GM23248 (cell line): ENCODE data around the gene FBN1. TPM values are rescaled to one million over a fixed set of nuclear protein-coding genes. Genes with fewer than 3 reads are reported as not detected.

Source experiments
- DNase-seq: peaks from one replicate; pipeline ENCODE4 v3.0.0-alpha.2; 2015
- H2AFZ ChIP-seq: fragments of 200-600 bp; sonication (generic); 2 replicates; pipeline ENCODE4 v1.6.1; 2016; ENCODE audit warnings: antibody characterized with exemption
- H3F3A ChIP-seq: fragments of 200-600 bp; sonication (generic); 2 replicates; pipeline ENCODE4 v1.6.1; 2016; ENCODE audit warnings: mild to moderate bottlenecking, antibody characterized with exemption, mixed run types; ENCODE audit not compliant: insufficient read depth
- H3K27ac ChIP-seq: fragments of 200-600 bp; sonication (generic); 2 replicates; pipeline ENCODE4 v1.5.1; 2016; ENCODE audit warnings: mild to moderate bottlenecking
- H3K27me3 ChIP-seq: fragments of 200-600 bp; sonication (generic); replicated peaks from 2 replicates; pipeline ENCODE4 v1.6.1; 2016; ENCODE audit warnings: mild to moderate bottlenecking; ENCODE audit not compliant: insufficient read depth
- H3K36me3 ChIP-seq: fragments of 200-600 bp; sonication (generic); 2 replicates; pipeline ENCODE4 v1.6.1; 2016; ENCODE audit warnings: low read depth, mild to moderate bottlenecking
- H3K4me1 ChIP-seq: fragments of 200-600 bp; sonication (generic); 2 replicates; pipeline ENCODE4 v1.6.1; 2016; ENCODE audit warnings: mild to moderate bottlenecking; ENCODE audit not compliant: insufficient read depth
- H3K4me2 ChIP-seq: fragments of 200-600 bp; sonication (generic); one replicate; pipeline ENCODE4 v1.6.1; 2016; ENCODE audit warnings: mild to moderate bottlenecking; ENCODE audit not compliant: unreplicated experiment
- H3K4me3 ChIP-seq: fragments of 200-600 bp; sonication (generic); 2 replicates; pipeline ENCODE4 v1.5.1; 2016; ENCODE audit warnings: mild to moderate bottlenecking
- H3K79me2 ChIP-seq: fragments of 200-600 bp; sonication (generic); 2 replicates; pipeline ENCODE4 v1.6.1; 2016; ENCODE audit warnings: mild to moderate bottlenecking; ENCODE audit not compliant: insufficient read depth
- H3K9ac ChIP-seq: fragments of 200-600 bp; sonication (generic); 2 replicates; pipeline ENCODE4 v1.6.1; 2016; ENCODE audit warnings: mild to moderate bottlenecking
- H3K9me2 ChIP-seq: fragments of 200-600 bp; sonication (generic); 2 replicates; pipeline ENCODE4 v1.6.1; 2016; ENCODE audit warnings: mixed run types, mild to moderate bottlenecking, moderate library complexity; ENCODE audit not compliant: insufficient read depth
- H3K9me3 ChIP-seq: fragments of 200-600 bp; sonication (generic); one replicate; pipeline ENCODE4 v1.6.1; 2017; ENCODE audit warnings: low read depth
- H4K20me1 ChIP-seq: fragments of 200-600 bp; sonication (generic); 2 replicates; pipeline ENCODE4 v1.6.0; 2016; ENCODE audit not compliant: insufficient read depth
- EZH2 ChIP-seq: fragments of 200-600 bp; sonication (generic); IDR thresholded peaks from 2 replicates; pipeline ENCODE4 v1.6.1; 2018; ENCODE audit warnings: antibody characterized with exemption, mild to moderate bottlenecking; ENCODE audit not compliant: insufficient read depth, poor library complexity, severe bottlenecking
- EZH2phosphoT487 ChIP-seq: fragments of 200-600 bp; sonication (generic); IDR thresholded peaks from 2 replicates; pipeline ENCODE4 v1.6.1; 2018; ENCODE audit warnings: antibody characterized with exemption, moderate library complexity, mild to moderate bottlenecking, low read depth; ENCODE audit not compliant: insufficient read depth
- WGBS, 2 experiments: methylation state at CpG; one replicate each; pipeline ENCODE4 v1.1.6; 2015 to 2017; ENCODE audit warnings: low lambda C conversion rate in 2 of 2, low coverage in 1 of 2; ENCODE audit errors: missing lambda C conversion rate in 2 of 2; 5-methylcytosine and 5-hydroxymethylcytosine counted together
- in situ Hi-C: fragments of 300-500 bp; cut with MboI; formaldehyde crosslinking; loops from 2 replicates; pipeline ENCODE4 v1.15.0; 2020
- polyA plus RNA-seq: library from polyadenylated mRNA; unstranded; fragments of >200 nt; fragmentation: Nextera tagmentation; extraction: Ambion mirVana; gene quantifications from 2 replicates; pipeline ENCODE4 v1.2.1, GENCODE V29; 2016
- total RNA-seq: library from RNA; depleted of rRNA; stranded (reverse); fragments of >200 nt; shearing (Covaris generic); gene quantifications from 2 replicates; pipeline ENCODE4 v1.2.3, GENCODE V29; 2014

The FBN1 gene
- total and polyA plus RNA-seq, 2 experiments from 2014 or later = 374 to 1,478 TPM

- no peaks in the 10 kb centered on the region for H3K9me2 ChIP-seq
- peaks cover 52% of the 10 kb centered on the region for H3K4me1 ChIP-seq
- no peaks in the 10 kb centered on the region for H3K27me3 ChIP-seq
- peaks cover 94% of the 10 kb centered on the region for H3K36me3 ChIP-seq
- peak overlapping the region; percentile 50 for H3K27ac ChIP-seq
- H2AFZ ChIP-seq = no peak overlapping the region
- H3F3A ChIP-seq = peaks cover 94% of the 10 kb centered on the region
- TF ChIP-seq EZH2phosphoT487 (no peak), EZH2 (no peak)
- H3K9me3 ChIP-seq = no peaks in the 10 kb centered on the region
- H3K4me2 ChIP-seq = peak overlapping the region; percentile 6
- 35 to 54% methylated on average over 2 of the region's 2 CpGs for WGBS, 2 experiments
- in situ Hi-C loops = no loop called here
- H4K20me1 ChIP-seq = no peaks in the 10 kb centered on the region
- no peak overlapping the region for H3K4me3 ChIP-seq
- H3K9ac ChIP-seq = no peak overlapping the region
- peaks cover 59% of the 10 kb centered on the region for H3K79me2 ChIP-seq
- DNase-seq = peak; percentile 44
Observed at GRCh38 chr15:48478581-48478980, 166.9 kb downstream of the FBN1 start.

GRCh38 chr15:48477795-48478360, 167.6 kb downstream of the FBN1 start:
- 77 to 80% methylated on average over 6 of the region's 6 CpGs for WGBS, 2 experiments
- Histone ChIP-seq H3K9me3 (no peaks in the 10 kb centered on the region), H2AFZ (no peak overlapping the region), H3K9ac (no peak overlapping the region), H4K20me1 (no peaks in the 10 kb centered on the region), H3F3A (peaks cover 94% of the 10 kb centered on the region), H3K9me2 (no peaks in the 10 kb centered on the region), H3K36me3 (peaks cover 94% of the 10 kb centered on the region), H3K27ac (peak overlapping the region; percentile 50), H3K79me2 (peaks cover 52% of the 10 kb centered on the region), H3K27me3 (no peaks in the 10 kb centered on the region), H3K4me1 (peaks cover 56% of the 10 kb centered on the region), H3K4me2 (no peak overlapping the region), H3K4me3 (no peak overlapping the region)
- DNase-seq = no peak
- no peak for TF ChIP-seq EZH2
- no peak for TF ChIP-seq EZH2phosphoT487
- in situ Hi-C loops = no loop called here

GRCh38 chr15:48475600-48476395, 169.7 kb downstream of the FBN1 start:
- in situ Hi-C loops = no loop called here

GRCh38 chr15:48473667-48474066, 171.8 kb downstream of the FBN1 start:
- Histone ChIP-seq H3K9me3 (no peaks in the 10 kb centered on the region), H3K4me3 (no peak overlapping the region), H3K9ac (0 out of 2 replicates have a peak overlapping the region, but pooled peaks have one; percentile 43), H3K36me3 (peaks cover 88% of the 10 kb centered on the region), H3K4me1 (peaks cover 40% of the 10 kb centered on the region), H4K20me1 (no peaks in the 10 kb centered on the region), H3K27ac (peak overlapping the region; percentile 85), H3K9me2 (no peaks in the 10 kb centered on the region), H3F3A (peaks cover 88% of the 10 kb centered on the region), H3K79me2 (peaks cover 49% of the 10 kb centered on the region), H3K27me3 (no peaks in the 10 kb centered on the region), H2AFZ (no peak overlapping the region), H3K4me2 (peak overlapping the region; percentile 33)
- in situ Hi-C loops = no loop called here
- DNase-seq = no peak
- TF ChIP-seq EZH2 (no peak), EZH2phosphoT487 (no peak)
- WGBS, 2 experiments = 83 to 85% methylated on average over 2 of the region's 2 CpGs

More at GRCh38 chr15:48475600-48476395, 169.7 kb downstream of the FBN1 start:
- peaks cover 45% of the 10 kb centered on the region for H3K4me1 ChIP-seq
- H3K27ac ChIP-seq = peak overlapping the region; percentile 58
- no peak overlapping the region for H2AFZ ChIP-seq
- peaks cover 51% of the 10 kb centered on the region for H3K79me2 ChIP-seq
- H4K20me1 ChIP-seq = no peaks in the 10 kb centered on the region
- WGBS, 2 experiments = 96 to 97% methylated on average over 2 of the region's 2 CpGs
- no peaks in the 10 kb centered on the region for H3K9me3 ChIP-seq
- DNase-seq = peak; percentile 46
- H3K36me3 ChIP-seq = peaks cover 92% of the 10 kb centered on the region
- H3K9ac ChIP-seq = no peak overlapping the region
- H3K9me2 ChIP-seq = no peaks in the 10 kb centered on the region
- TF ChIP-seq EZH2phosphoT487 (no peak), EZH2 (no peak)
- no peaks in the 10 kb centered on the region for H3K27me3 ChIP-seq
- peaks cover 94% of the 10 kb centered on the region for H3F3A ChIP-seq
- no peak overlapping the region for H3K4me3 ChIP-seq
- H3K4me2 ChIP-seq = no peak overlapping the region
